Inflammatory macrophage treated with lipopolysaccharide for 1 hour (primary cell): ENCODE results near the gene CHKA.

ENCODE experiments used
- DNase-seq, 2 donors: peaks; one replicate each; pipeline ENCODE4 v3.0.0-alpha.2; 2020 to 2022

CHKA gene

GRCh38 chr11:68043349-68044144 is 77.6 kb downstream of the CHKA start:
- peak; percentile 32 to 71 for DNase-seq

- DNase-seq: no peak
These were observed 78.2 kb downstream of the CHKA start for GRCh38 chr11:68043029-68043348.

GRCh38 chr11:68042219-68043028 is 78.8 kb downstream of the CHKA start:
- DNase-seq: no peak

- no peak for DNase-seq
These were observed 79.5 kb downstream of the CHKA start for GRCh38 chr11:68041617-68042218.

- DNase-seq: no peak
These were observed 80.1 kb downstream of the CHKA start for GRCh38 chr11:68040957-68041591.

GRCh38 chr11:68040101-68040956 is 80.9 kb downstream of the CHKA start:
- DNase-seq: peak; percentile 61 to 67

GRCh38 chr11:68039526-68040086 is 81.6 kb downstream of the CHKA start:
- DNase-seq: no peak

- DNase-seq: peak; percentile 85 to 87
These were observed 82.3 kb downstream of the CHKA start, which contains the start of gene TCIRG1 for GRCh38 chr11:68038718-68039525. TCIRG1 (plus strand) TSS chr11:68039025; CDS start chr11:68041272, 2,247 bp downstream.

- no peak for DNase-seq
These were observed 82.9 kb downstream of the CHKA start for GRCh38 chr11:68038226-68038717.

GRCh38 chr11:68037411-68038225 is 83.6 kb downstream of the CHKA start:
- DNase-seq: no peak

- peak; percentile 87 to 95 for DNase-seq
These were observed 84.4 kb downstream of the CHKA start for GRCh38 chr11:68036717-68037239.

- DNase-seq: peak; percentile 66 to 83
These were observed 85.0 kb downstream of the CHKA start for GRCh38 chr11:68036141-68036716.

GRCh38 chr11:68035266-68035876 is 85.8 kb downstream of the CHKA start:
- DNase-seq: no peak

- DNase-seq: no peak
These were observed 87.5 kb downstream of the CHKA start for GRCh38 chr11:68033708-68034045.

- DNase-seq: no peak
These were observed 88.0 kb downstream of the CHKA start for GRCh38 chr11:68032997-68033707.

GRCh38 chr11:68032003-68032402 is 89.2 kb downstream of the CHKA start:
- DNase-seq: no peak

- DNase-seq: no peak
These were observed 90.1 kb downstream of the CHKA start for GRCh38 chr11:68031144-68031464.
